HuH-7 (cell line): ENCODE results near the gene CAMK2D.

Experiments used
- DNase-seq: peaks from one replicate; pipeline ENCODE4 v3.0.0; 2011; ENCODE audit warnings: low spot score

Gene CAMK2D

DNA sequence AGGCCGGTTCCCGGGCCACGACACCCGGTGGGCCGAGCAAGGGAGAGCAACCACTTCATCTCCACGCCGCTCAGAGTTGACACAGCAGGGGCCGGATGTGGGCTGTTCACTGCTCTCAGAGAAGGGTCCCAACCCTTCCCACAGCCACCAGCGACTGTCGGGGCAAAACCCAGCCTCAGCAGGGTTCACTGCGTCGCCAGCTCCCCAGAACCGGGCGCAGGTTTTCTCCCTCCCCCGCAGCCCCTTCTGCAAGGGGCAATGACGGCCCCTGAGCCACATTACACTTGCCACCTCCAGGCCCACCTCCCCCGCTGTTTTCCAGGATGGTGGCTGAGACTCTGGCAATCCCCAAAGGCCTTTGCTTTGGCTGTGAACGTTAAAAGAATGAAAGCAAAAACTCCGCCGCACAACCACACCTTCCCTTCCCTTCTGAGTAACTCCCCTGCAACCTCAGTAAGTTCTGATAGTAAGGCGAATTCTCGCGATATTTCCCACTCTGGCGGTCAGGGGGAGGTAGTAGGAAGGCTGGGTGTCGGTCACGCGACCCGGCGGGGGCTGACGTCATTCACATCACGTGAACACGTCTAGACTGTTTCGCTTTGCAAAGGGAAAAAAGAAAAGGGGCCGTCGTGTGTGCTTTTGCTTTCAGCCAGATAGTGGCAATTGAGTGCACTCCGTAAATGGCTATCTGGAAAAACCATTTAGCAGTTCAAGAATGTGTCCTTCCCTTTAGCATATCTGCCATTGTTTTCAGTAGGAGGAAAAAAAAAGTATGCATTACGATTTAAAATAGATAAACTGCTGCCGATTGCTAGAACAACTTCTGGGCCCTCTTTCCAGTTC is 869 bp upstream of the CAMK2D start:
- DNase-seq: peak; percentile 79

DNA sequence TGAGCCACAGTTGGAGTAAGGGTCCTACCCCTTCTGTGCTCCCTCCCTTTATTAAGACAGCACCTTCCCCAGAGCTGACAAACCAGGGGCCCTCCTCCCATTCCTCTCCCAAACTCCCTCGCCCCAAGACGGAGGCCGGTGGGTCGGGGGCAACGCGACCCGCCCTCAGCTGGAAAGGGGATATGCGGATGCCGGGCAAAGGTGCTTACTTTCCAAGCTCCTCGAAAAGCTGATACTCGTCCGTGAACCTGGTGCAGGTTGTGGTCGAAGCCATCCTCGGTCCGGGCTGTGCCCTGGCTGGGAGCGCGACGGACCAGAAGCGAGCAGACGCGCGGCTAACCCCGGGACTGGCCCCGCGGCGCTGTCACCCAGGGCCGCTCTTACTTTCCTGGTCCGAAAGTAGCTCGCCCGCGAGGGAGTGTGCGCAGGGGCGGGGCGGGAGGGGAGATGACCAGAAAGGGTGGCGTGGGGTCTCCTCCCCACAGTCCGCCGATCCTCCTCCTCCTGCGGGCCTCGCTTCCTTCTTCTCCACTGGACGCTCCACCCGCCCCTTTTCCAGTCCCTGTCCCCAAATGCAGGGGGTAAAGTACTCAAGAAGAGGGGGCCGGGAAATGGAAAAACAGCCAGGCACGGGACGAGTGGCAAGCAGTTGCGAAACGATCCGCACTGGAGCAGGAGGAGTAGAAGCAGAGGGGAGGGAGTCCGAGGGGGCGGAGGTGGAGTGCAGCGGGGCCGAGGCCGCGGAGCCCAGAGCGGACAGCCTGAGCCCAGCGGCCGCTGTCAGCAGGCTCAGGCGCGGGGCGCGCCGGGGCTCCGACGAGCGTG is 531 bp downstream of the CAMK2D start:
- DNase-seq: peak; percentile 46

DNA sequence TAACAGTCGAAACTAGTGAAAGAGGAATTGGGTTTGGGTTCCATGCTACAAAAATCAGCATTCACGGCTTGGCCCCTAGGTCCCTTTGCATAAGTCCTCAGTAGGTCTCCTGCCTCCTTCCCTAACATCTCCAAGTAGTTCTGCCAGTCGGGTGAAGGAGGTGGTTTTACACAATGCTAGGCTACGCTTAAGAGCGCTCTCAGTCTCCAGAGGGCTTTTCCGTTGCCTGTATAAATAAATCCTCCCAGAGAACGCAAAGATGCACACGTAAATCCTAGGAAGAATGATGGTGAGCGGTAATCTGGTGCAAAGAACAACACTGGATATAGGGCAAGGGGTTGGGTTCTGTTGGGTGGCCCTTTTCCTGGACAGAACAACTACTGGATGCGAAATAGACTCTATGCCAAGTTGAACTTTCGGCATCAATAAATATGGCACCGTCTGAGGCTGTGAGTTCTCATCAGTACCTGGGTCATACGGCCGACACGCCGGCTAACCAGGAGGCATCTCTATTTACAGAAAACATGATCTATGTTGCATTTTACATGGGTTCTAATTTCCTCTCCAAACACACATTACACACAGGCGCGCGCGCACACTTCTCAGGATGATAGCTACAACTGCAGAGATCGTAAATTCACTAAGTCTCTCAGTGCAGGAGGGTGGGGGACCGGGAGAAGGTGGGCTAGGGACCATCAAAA is 1.3 kb downstream of the CAMK2D start:
- no peak for DNase-seq

DNA sequence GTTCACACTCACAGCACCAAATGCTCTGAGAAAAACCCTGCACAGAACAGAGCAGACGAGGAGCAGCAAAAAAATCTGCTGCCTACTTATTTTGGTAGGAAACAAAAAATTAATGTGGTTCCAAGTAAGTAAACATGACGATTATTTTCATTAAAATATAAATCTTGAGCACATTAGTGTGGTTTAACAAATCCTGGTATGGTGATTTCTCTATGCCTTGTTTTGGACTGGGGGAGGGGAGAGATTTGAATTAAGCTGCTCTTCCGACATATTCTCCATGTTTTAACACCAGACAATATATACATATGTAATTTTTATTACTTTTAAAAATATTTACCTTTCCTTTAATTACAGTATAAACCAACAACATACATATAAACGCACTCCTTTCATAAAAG is 1.8 kb downstream of the CAMK2D start:
- no peak for DNase-seq

DNA sequence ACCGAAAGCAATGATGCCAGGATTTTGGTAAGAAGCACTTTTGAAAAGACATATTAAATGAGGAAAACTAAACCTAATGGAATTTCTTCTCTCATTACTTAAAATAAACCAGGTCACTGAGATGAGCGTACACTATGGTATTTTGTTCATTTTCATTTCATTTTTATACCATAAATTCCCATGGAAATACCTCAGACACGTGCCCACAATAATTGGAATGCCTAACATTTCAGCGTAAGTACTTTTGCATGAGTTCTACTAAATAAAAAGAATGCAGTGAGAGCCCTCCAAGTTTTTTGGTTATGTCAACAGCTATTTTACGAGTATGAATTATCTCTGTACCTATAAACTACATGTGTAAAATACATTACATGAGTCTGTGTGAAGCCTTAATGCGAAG is 3.2 kb downstream of the CAMK2D start:
- DNase-seq: no peak

DNA sequence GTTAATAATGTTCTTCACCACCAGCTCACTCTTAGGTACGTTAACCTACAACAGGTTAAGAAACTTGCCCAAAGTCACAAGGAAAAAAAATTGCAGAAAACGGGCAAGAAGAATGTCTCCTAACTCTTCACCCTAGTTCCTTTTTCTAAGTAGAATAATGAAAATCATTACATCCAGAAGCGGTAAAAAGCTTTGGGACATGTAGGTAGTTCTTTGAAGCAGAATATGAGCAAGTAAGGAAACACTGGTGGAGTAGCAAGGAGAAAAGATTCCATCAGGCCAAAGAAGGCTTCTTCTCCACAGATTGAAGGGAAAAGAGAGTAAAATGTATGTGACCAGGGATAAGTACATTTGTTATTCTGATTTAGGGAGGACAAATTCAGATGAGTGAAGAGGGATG is 4.1 kb downstream of the CAMK2D start:
- no peak for DNase-seq

DNA sequence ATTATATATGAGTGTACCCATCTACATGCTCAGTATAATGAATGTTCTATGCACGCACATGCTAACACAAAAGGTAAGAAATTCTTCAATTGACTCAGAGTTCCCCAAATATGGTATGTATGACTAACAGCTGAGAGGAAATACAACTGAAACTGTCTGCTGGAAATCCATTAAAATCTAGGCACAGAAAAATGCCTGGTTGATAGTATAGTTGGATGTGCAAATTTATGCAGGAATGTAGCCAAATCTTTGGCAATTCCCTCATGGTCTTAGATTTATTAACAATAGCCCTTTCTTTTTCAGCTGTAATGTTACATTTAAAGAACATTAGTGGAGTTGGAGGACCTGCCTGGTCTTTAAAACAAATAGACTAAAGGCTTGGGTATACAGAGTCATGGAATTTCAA is 5.5 kb downstream of the CAMK2D start:
- no peak for DNase-seq

DNA sequence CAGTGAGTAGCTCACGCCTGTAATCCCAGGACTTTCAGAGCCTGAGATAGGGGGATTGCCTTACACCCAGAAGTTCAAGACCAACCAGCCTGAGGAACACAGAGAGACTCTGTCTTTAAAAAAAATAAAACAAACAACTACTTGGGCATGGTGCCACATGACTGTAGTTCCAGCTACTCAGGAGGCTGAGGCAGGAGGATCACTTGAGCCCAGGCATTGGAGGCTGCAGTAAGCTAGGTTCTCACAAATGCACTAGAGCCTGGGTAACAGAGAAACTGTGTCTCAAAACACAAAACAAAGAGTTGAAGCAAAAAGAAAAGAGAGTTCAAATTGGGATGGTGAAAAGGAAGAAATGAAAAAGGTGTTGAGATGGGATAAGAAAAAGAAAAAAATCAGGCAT is 10.8 kb downstream of the CAMK2D start:
- DNase-seq: no peak

DNA sequence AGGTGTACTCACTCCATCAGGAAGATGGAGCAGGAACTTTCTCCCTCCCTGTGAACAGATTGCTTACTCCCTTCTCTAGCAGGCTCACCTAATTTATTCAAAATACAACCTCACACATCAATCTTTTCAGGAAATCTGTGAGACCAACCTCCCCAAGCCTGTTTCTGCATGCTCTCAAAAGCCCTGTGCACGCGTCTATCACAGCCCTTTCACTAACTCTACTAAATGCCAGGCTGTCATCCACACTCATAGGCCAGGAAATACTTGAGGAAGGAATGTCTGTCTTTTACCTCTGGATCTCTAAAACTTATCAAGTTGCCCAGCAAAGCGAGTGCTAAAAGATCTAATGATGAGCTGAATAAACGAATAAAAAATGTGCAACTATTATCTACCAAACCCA is 11.2 kb downstream of the CAMK2D start:
- no peak for DNase-seq

DNA sequence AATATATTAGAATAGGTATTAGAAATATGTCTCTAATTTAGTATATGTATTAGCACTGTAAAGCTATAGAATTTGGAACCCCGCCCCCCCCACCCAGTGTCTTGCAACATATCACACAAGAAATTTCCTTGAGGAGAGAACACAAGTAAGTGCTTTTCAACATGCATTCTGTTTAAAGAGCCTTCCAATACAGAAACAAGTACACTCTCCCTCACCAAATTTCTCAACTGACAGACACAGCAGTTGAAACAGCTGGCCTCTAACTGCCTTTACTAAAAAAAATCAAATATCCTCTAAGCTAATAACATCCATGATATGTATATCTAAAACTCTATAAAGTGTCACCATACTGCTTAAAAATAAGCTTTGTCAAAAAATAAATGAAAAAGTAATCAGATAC is 12.4 kb downstream of the CAMK2D start:
- no peak for DNase-seq

DNA sequence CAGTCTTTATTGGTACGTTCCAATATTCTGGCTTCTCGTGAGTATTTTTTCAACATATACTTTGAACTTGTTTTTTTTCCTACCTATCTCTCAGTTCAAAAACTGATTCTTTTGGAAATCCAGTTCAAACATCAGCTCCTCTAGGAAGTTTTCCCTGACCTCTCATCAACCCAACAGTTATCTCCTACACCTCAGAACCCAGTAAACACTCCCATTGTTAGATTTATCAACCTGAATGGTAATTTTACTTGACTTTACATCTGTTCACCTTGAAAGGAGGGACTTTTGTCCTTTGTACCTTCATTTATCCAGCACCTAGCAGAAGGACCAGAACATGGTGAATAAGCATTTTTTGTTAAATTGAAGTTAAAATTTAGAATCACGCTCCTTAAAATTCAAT is 13.6 kb downstream of the CAMK2D start:
- DNase-seq: no peak

DNA sequence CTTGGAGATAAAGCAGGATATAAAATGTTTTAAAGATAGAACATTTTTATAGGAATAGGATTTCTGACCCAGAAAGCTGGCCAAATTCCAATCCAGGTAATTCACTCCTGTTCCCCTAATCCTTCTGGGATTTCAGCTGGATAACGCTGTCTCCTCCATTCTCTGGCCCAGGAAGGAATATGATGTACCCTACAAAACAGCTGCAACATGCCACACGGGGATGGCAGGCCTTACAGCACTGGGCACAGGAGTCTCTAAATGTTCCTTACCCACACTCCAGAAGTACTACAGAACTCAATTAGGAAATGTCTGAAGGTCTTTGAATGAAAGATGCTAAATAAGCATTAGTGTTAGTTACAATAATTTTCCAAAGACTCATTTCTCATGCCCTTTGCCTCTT is 15.8 kb downstream of the CAMK2D start:
- DNase-seq: no peak

DNA sequence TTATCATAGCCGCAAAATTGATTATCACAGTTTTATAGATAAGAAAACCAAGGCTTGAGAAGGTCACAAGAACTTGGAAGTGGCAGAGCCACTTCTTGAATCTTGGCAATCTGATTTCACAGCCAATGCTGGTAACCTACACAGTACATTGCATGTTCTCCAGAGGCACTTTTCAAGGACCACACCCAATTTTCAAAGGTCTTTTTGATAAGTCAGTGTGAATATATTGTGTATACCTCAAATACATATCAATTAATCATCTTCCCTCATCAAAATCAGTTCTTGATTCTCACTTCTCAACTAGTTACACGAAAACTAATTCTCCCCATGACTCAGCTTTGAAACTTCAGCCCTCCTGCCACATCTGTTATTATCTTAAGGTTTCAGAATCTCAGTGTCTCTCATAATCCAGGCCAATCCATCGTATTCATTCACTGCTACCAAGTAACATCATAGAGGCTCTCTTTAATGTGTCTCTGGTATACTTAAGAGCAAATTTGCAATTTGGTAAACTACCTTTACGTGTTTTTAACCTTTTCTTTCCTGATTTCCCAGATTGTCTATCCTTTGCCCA is 16.8 kb downstream of the CAMK2D start:
- no peak for DNase-seq

DNA sequence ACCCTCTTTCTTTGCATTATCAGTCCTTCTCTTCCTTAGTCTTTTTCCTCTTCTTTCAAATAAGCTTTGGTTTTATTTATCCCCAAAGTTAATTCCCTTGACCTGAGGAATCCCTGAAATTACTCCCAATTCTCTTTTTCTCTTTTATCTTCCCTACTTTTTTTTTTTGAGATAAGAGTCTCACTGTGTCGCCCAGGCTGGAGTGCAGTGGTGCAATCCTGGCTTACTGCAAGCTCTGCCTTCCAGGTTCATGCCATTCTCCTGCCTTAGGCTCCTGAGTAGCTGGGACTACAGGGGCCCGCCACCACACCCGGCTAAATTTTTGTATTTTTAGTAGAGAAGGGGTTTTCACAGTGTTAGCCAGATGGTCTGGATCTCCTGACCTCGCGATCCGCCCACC is 17.8 kb downstream of the CAMK2D start:
- no peak for DNase-seq

DNA sequence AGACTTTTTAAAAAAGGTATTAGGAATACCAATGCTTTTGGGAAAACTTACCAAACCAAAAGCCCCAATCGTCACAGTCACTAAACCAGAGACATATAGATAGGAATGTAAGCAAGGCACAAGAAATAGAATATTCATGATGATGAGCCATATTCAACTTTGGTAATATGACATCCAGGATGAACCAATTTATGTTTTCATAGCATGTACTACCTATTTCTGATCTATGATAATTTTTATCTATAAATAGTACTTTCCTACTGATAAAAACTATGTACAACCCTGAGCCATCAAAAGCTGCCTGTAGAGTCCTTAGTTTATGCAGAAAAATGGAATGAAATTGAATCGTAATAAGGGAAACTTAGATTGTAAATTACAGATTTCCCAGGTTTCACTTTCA is 18.9 kb downstream of the CAMK2D start:
- no peak for DNase-seq

DNA sequence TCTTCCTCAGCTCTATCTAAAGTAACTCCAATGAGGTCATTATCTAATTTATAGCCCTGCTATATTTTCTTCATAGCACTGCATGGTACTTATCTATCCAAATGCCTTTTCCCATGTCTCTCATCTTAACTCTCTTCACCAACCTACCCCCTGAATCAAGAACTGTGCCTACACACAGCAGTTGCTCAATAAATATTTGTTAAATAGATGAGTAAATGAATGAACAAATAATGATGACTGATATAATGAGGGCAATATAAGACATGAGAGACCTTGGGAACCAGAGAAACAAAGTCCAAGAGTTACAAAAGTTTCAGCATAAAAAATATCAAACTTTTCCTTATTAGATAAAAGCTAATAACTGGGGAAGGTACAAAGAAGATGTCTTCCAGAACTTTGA is 19.6 kb downstream of the CAMK2D start:
- no peak for DNase-seq

DNA sequence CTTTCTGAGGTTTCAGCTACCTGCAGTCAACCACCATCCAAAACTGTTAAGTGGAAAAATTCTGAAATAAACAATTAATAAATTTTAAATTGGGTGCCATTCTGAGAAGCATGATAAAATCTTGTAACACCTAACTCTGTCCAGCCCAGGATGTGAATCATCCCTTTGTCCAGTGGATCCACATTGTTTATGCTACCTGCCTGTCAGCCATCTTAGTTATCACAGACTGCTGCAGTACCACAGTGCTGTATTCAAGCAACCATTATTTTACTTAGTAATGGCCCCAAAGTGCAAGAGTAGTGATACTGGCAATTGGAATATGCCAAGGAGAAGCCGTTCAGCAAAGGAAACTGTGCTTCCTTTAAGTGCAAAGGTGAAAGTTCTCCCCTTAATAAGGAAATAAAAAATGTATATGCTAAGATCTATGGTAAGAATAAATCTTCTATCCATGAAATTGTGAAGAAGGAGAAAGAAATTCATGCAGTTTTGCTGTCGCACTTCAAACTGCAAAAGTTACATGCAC is 20.6 kb downstream of the CAMK2D start:
- DNase-seq: no peak

DNA sequence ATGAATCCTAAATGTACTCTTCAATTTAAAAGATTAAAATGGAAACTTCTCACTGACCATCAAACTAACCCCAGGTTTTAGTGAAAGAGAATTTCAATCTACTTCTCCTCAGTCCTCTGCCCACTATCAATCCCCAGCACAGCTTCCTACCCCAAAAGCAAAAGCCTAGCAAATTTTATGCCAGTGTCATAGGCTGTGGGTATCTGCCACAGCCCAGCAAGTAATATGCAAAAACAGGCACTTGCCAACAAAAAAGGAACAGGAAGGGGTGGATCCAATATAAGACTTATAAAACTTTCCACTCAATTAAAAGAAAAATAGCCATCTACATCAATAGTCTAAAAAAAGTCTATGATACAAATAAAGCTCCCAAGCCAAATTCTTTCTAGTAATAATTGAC is 22.3 kb downstream of the CAMK2D start:
- no peak for DNase-seq

DNA sequence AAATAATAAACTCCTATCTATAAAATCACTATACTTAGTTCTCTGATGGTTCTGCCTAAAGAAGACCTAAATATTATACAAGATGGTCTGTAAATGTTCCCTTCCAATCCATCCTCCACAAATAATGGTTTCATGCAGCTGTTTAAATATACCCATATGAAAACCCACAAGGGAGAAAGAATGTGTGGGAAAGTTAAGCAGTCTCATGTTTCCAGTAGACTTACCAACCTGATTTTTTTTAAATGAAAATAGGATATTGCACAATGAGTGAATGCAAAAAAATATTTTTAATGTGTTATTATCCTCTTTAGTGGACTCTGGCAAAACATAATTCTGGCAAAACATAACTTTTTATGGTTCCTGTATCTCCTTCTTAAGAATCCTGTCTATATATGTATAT is 23.3 kb downstream of the CAMK2D start:
- DNase-seq: no peak

DNA sequence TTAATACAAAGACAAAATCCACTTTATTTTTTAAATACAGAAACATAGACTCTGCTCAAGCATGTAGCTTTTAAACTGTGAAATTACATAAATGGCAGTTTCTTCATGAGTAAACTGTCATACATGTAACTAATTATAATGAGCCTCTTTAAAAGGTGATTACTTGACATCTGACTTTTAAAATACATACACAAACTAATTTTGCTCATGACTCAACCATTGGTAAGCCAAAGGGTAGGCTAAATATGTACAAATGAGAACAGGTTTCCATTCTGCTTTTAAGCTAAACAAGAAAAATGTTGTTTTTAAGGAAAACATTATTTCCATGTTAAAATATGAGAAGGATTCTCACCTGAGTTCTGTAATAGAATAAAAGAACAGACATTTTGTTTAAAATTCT is 27.9 kb downstream of the CAMK2D start:
- DNase-seq: no peak

DNA sequence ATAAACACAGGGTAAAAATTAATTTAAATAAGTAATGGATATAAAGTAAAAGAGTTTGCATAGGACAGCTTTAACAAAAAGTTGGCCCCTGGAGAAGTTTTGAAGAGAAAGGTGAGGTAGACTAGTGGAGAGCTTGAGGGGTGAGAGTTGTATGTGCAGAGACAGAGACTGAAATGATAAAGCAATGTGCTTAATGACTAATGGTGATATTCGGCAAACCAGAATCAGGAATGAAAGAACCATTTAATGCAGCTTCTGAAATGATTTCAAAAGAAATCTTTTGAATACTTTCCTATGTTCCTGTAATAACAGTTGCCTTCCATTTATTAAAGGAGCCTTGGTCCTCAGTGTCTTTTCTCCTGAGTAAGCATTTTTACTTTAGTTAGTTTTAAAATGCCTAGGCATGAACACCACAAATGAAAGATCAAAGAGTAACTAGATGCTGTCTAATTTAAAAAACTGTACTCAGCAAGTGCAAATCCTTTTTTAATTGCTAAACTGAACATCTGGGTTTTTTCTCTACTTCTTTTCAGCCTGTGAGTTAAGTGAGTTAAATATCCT is 28.5 kb downstream of the CAMK2D start:
- no peak for DNase-seq
